ENCODE data around the gene TMEM91. TPM values are rescaled to one million over a fixed set of nuclear protein-coding genes. Genes with fewer than 3 reads are reported as not detected.
A peak's percentile ranks its signal among the peaks of the same experiment; 100 is the strongest.

TMEM91 gene
- total and polyA plus RNA-seq, 9 of the 15 experiments (the other 6 are each of a cell fraction or from before 2014, with no cell fraction given), result 1.2 to 5.2 (median 2.7) TPM

DNA sequence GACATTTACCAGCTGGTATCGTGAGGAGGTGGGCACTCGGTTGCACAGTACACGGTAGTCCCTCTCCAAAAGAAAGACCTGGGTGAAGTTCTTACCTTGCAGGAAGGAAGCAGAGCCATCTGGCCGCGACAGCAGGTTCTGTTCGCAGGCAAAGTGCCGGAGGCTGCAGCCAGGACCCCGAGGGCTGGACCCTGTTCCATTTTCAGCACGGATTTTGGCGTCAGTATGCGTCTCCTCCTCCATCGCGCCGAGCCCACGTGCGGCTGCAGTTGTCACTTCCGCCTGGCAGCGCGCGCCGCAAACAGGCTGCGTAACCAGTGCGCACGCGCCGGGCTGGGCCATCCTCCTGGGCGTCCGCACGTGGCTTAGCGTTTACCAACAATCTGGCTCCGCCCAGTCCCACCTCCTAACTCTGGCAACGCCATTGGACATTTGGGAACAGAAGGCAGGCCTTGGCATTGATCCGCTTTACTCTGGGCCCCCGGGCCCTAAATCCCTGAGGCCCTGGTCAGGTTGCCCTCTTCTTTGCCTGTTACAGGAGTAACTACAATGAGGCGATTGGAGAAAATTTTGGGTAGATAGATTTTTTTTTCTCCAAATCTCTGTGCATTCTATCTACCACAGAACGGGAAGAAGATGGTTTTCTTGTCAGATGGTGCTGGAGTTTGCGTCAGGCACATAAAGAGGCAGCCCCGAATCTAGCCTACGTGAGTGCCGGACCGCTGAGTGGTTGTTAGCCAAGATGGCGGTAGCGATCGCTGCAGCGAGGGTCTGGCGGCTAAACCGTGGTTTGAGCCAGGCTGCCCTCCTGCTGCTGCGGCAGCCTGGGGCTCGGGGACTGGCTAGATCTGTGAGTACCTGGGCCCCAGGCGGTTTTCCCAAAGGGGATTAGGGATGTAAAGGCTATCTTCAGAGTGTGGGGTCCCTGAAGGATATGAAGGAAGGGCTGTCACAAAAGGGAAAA is 21.0 kb downstream of the TMEM91 start, which contains the start of the genes BCKDHA and EXOSC5 (continued):
- peak; percentile 71; the same call in 1 of the 2 replicates for TF ChIP-seq POLR2H (tag; IDR thresholded peaks at IDR 0.05; ENCODE audit: low read depth)
- TF ChIP-seq, protein P1, sequence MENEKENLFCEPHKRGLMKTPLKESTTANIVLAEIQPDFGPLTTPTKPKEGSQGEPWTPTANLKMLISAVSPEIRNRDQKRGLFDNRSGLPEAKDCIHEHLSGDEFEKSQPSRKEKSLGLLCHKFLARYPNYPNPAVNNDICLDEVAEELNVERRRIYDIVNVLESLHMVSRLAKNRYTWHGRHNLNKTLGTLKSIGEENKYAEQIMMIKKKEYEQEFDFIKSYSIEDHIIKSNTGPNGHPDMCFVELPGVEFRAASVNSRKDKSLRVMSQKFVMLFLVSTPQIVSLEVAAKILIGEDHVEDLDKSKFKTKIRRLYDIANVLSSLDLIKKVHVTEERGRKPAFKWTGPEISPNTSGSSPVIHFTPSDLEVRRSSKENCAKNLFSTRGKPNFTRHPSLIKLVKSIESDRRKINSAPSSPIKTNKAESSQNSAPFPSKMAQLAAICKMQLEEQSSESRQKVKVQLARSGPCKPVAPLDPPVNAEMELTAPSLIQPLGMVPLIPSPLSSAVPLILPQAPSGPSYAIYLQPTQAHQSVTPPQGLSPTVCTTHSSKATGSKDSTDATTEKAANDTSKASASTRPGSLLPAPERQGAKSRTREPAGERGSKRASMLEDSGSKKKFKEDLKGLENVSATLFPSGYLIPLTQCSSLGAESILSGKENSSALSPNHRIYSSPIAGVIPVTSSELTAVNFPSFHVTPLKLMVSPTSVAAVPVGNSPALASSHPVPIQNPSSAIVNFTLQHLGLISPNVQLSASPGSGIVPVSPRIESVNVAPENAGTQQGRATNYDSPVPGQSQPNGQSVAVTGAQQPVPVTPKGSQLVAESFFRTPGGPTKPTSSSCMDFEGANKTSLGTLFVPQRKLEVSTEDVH (IDR thresholded peaks at IDR 0.05; ENCODE audit: low read depth, partially characterized antibody), result peak; percentile 60
- peak; percentile 82 for TF ChIP-seq TAF7 (tag; IDR thresholded peaks at IDR 0.05)
- TF ChIP-seq, protein P2, sequence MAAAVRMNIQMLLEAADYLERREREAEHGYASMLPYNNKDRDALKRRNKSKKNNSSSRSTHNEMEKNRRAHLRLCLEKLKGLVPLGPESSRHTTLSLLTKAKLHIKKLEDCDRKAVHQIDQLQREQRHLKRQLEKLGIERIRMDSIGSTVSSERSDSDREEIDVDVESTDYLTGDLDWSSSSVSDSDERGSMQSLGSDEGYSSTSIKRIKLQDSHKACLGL (CRISPR knock-in tag; IDR thresholded peaks at IDR 0.05; ENCODE audit: borderline replicate concordance, poor library complexity, severe bottlenecking), result peak; percentile 99
- TF ChIP-seq, protein P3, sequence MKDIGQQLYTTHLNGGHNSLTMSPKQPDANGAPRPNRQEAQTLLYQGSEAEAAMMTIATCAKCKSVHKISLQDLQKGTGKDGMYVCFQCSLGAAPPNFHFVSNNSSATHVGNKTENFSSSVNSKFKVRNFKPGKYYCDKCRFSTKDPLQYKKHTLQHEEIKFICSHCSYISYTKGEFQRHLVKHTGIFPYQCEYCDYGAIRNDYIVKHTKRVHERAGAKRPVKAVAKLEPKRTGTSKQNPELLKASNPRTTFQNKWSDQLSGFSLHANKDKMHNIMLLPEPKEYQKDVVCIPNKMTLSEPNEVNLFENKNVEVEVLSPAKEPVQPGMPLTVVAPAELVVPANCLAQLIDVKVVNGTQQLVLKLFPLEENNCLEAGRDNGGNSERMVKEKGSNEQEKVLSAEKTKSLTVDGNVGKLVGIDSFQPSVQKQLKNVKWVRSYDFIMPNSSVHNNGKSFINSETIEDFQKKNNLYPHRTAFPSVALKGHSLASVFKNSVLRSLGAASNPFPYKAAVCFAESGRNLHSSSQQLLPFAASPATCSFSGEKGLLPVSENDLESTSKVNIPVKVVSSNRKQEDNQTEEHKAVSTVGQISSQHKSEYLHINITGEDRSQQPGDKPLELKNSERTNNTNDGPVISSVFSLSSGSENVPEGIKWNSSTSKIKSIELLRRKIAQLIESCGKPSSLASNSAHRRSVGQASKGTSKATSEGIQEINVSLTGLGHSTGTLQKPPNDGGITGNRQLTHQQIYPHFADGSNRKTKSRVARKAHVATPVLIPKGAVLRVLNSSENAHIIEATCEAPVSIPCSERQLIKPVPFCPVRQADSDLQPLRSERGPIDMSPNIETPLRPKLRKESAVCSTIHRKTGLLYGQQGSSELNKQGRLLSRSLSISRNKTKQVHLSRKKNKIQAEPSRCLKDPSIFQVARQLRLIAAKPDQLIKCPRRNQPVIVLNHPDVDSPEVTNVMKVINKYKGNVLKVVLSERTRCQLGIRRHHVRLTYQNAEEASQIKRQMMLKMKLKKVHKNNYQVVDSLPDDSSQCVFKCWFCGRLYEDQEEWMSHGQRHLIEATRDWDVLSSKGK (CRISPR knock-in tag; IDR thresholded peaks at IDR 0.05), result no peak
- TF ChIP-seq, protein P4, sequence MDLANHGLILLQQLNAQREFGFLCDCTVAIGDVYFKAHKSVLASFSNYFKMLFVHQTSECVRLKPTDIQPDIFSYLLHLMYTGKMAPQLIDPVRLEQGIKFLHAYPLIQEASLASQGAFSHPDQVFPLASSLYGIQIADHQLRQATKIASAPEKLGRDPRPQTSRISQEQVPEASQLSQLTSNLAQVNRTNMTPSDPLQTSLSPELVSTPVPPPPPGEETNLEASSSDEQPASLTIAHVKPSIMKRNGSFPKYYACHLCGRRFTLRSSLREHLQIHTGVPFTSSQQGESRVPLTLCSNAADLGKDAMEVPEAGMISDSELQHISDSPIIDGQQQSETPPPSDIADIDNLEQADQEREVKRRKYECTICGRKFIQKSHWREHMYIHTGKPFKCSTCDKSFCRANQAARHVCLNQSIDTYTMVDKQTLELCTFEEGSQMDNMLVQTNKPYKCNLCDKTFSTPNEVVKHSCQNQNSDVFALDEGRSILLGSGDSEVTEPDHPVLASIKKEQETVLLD (IDR thresholded peaks at IDR 0.05), result peak; percentile 96
- no peak for TF ChIP-seq STAT5B (CRISPR knock-in tag; IDR thresholded peaks at IDR 0.05)
- no peak for TF ChIP-seq ZNF146 (CRISPR knock-in tag; IDR thresholded peaks at IDR 0.05; ENCODE audit: unreplicated experiment)
- TF ChIP-seq FOXJ2 (tag; IDR thresholded peaks at IDR 0.05), result no peak
- no peak for TF ChIP-seq JUNB (CRISPR knock-in tag; conservative IDR thresholded peaks at IDR 0.05)
- no peak; the same call in 1 of the 2 replicates for TF ChIP-seq GTF2E2 (tag; IDR thresholded peaks at IDR 0.05)
- TF ChIP-seq RBBP5 (IDR thresholded peaks at IDR 0.05; ENCODE audit: borderline replicate concordance, insufficient read depth, low read length, poor library complexity, severe bottlenecking), result peak; percentile 78
- TF ChIP-seq E2F3 (CRISPR knock-in tag; IDR thresholded peaks at IDR 0.05), result no peak
- no peak for TF ChIP-seq NBN (IDR thresholded peaks at IDR 0.05; ENCODE audit: low read depth)
- TF ChIP-seq, protein P5, sequence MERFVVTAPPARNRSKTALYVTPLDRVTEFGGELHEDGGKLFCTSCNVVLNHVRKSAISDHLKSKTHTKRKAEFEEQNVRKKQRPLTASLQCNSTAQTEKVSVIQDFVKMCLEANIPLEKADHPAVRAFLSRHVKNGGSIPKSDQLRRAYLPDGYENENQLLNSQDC (CRISPR knock-in tag; IDR thresholded peaks at IDR 0.05), result no peak
- TF ChIP-seq, protein P6, sequence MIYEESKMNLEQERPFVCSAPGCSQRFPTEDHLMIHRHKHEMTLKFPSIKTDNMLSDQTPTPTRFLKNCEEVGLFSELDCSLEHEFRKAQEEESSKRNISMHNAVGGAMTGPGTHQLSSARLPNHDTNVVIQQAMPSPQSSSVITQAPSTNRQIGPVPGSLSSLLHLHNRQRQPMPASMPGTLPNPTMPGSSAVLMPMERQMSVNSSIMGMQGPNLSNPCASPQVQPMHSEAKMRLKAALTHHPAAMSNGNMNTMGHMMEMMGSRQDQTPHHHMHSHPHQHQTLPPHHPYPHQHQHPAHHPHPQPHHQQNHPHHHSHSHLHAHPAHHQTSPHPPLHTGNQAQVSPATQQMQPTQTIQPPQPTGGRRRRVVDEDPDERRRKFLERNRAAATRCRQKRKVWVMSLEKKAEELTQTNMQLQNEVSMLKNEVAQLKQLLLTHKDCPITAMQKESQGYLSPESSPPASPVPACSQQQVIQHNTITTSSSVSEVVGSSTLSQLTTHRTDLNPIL (CRISPR knock-in tag; IDR thresholded peaks at IDR 0.05), result no peak

Data from K562 (cell line).